ENCODE results near the gene EAF1.
"Not testable (repeated sequence)": the region's sequence is repeated elsewhere in the genome, so short reads cannot be mapped to it uniquely, and the experiment has no call there.

The EAF1 gene

GRCh38 chr3:15455756-15456155 lies 28.4 kb downstream of the EAF1 start:
- Histone ChIP-seq H3K9ac (ENCODE audit: low read depth, low read length) (no peak overlapping the region), H3K36me3 (ENCODE audit: control insufficient read depth, insufficient read depth, low read length) (no peaks in the 10 kb centered on the region), H3K27me3 (ENCODE audit: control insufficient read depth, insufficient read depth, low read length) (no peaks in the 10 kb centered on the region), H3K4me3 (ENCODE audit: low read depth, low read length) (no peak overlapping the region), H3K9me3 (ENCODE audit: control insufficient read depth, insufficient read depth, low read length) (no peaks in the 10 kb centered on the region), H3K4me1 (ENCODE audit: control insufficient read depth, insufficient read depth, low read length) (no peaks in the 10 kb centered on the region)

- H3K36me3 ChIP-seq (ENCODE audit: control insufficient read depth, insufficient read depth, low read length): no peaks in the 10 kb centered on the region
- H3K4me1 ChIP-seq (ENCODE audit: control insufficient read depth, insufficient read depth, low read length): no peaks in the 10 kb centered on the region
- H3K27me3 ChIP-seq (ENCODE audit: control insufficient read depth, insufficient read depth, low read length): no peaks in the 10 kb centered on the region
- H3K4me3 ChIP-seq (ENCODE audit: low read depth, low read length): no peak overlapping the region
- no peaks in the 10 kb centered on the region for H3K9me3 ChIP-seq (ENCODE audit: control insufficient read depth, insufficient read depth, low read length)
- H3K9ac ChIP-seq (ENCODE audit: low read depth, low read length): no peak overlapping the region
Observed at GRCh38 chr3:15456321-15456720, 28.9 kb downstream of the EAF1 start.

GRCh38 chr3:15456915-15457314 lies 29.5 kb downstream of the EAF1 start:
- H3K9me3 ChIP-seq (ENCODE audit: control insufficient read depth, insufficient read depth, low read length); H3K9ac ChIP-seq (ENCODE audit: low read depth, low read length); H3K4me3 ChIP-seq (ENCODE audit: low read depth, low read length); H3K27me3 ChIP-seq (ENCODE audit: control insufficient read depth, insufficient read depth, low read length); H3K36me3 ChIP-seq (ENCODE audit: control insufficient read depth, insufficient read depth, low read length); H3K4me1 ChIP-seq (ENCODE audit: control insufficient read depth, insufficient read depth, low read length): not testable (repeated sequence)

- no peak overlapping the region for H3K4me3 ChIP-seq (ENCODE audit: low read depth, low read length)
- no peaks in the 10 kb centered on the region for H3K27me3 ChIP-seq (ENCODE audit: control insufficient read depth, insufficient read depth, low read length)
- no peaks in the 10 kb centered on the region for H3K4me1 ChIP-seq (ENCODE audit: control insufficient read depth, insufficient read depth, low read length)
- H3K9ac ChIP-seq (ENCODE audit: low read depth, low read length): no peak overlapping the region
- H3K9me3 ChIP-seq (ENCODE audit: control insufficient read depth, insufficient read depth, low read length): no peaks in the 10 kb centered on the region
- H3K36me3 ChIP-seq (ENCODE audit: control insufficient read depth, insufficient read depth, low read length): no peaks in the 10 kb centered on the region
Observed at GRCh38 chr3:15458212-15458780, 30.9 kb downstream of the EAF1 start.

- Histone ChIP-seq H3K4me3 (ENCODE audit: low read depth, low read length) (no peak overlapping the region), H3K36me3 (ENCODE audit: control insufficient read depth, insufficient read depth, low read length) (no peaks in the 10 kb centered on the region), H3K9ac (ENCODE audit: low read depth, low read length) (no peak overlapping the region), H3K9me3 (ENCODE audit: control insufficient read depth, insufficient read depth, low read length) (no peaks in the 10 kb centered on the region), H3K27me3 (ENCODE audit: control insufficient read depth, insufficient read depth, low read length) (no peaks in the 10 kb centered on the region), H3K4me1 (ENCODE audit: control insufficient read depth, insufficient read depth, low read length) (no peaks in the 10 kb centered on the region)
Observed at GRCh38 chr3:15460891-15461531, 33.6 kb downstream of the EAF1 start.

DNA sequence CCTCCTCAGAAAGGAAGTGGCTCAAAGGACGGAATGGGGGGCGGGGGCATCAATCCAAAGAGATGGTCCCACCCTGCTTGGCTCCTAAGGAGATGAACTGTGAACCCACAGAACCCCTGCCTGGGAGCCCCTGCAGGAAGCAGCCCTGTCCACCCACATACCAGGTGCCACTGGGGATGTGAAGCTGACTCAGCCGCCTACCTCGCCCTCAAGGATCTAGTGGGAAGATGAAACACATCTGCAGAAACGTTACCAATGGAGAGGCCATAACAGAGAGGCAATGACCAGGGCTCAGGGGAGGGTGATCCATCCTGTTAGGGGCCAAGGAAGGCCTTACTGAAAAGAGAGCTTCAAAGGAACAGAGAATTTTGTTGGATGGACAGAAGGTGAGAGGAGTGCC lies 35.1 kb downstream of the EAF1 start:
- Histone ChIP-seq H3K4me3 (ENCODE audit: low read depth, low read length) (no peak overlapping the region), H3K27me3 (ENCODE audit: control insufficient read depth, insufficient read depth, low read length) (no peaks in the 10 kb centered on the region), H3K9me3 (ENCODE audit: control insufficient read depth, insufficient read depth, low read length) (no peaks in the 10 kb centered on the region), H3K36me3 (ENCODE audit: control insufficient read depth, insufficient read depth, low read length) (no peaks in the 10 kb centered on the region), H3K9ac (ENCODE audit: low read depth, low read length) (no peak overlapping the region), H3K4me1 (ENCODE audit: control insufficient read depth, insufficient read depth, low read length) (no peaks in the 10 kb centered on the region)

- Histone ChIP-seq H3K4me1 (ENCODE audit: control insufficient read depth, insufficient read depth, low read length) (no peaks in the 10 kb centered on the region), H3K9me3 (ENCODE audit: control insufficient read depth, insufficient read depth, low read length) (no peaks in the 10 kb centered on the region), H3K9ac (ENCODE audit: low read depth, low read length) (no peak overlapping the region), H3K36me3 (ENCODE audit: control insufficient read depth, insufficient read depth, low read length) (no peaks in the 10 kb centered on the region), H3K27me3 (ENCODE audit: control insufficient read depth, insufficient read depth, low read length) (no peaks in the 10 kb centered on the region), H3K4me3 (ENCODE audit: low read depth, low read length) (no peak overlapping the region)
Observed at GRCh38 chr3:15465876-15466585, 38.6 kb downstream of the EAF1 start.

DNA sequence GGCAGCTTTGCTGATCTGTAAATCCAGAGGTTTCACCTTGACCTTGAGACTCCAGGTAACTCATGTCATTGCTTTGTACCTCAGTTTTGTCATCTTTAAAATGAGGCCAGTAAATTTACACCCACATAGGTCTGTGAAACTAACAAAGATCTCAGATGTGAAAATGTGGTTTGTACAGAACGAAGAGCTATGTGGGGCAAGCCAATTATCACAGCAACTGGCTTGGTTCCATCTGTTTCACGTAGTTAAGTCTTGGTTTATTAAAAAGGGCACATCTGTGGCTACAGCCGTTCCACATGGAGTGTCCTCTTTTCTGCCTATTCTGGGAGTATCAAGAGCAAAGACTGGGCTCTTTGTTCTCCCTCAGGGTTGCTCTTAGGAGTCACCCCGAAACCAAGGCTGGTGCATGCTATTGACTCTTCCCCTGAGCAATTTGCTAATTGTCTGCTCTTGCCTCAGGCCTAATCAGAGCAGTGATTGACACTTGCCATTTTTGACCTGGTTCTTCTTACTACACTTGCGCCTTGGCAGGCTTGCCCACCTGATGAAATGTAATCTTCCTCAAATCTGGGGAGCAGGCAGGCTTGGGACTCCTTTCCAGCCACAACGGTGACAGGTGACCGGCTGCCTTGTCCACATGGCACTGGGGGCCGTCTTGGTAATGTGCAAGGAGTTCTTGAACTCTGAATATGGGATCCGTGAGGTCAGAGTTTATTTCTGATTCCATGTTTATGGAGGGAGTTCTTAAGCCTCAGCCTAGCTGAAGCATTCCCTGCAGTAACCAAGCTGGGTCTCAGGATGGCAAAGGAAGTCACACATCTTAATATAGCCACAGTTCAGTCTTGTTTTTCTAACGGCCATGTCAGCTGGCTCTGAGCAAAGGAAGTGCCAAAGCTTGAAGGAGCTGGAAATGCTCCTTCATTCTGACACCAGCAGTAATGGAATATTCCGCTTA lies 40.1 kb downstream of the EAF1 start:
- Histone ChIP-seq H3K36me3 (ENCODE audit: control insufficient read depth, insufficient read depth, low read length) (no peaks in the 10 kb centered on the region), H3K4me1 (ENCODE audit: control insufficient read depth, insufficient read depth, low read length) (no peaks in the 10 kb centered on the region), H3K27me3 (ENCODE audit: control insufficient read depth, insufficient read depth, low read length) (no peaks in the 10 kb centered on the region), H3K4me3 (ENCODE audit: low read depth, low read length) (no peak overlapping the region), H3K9me3 (ENCODE audit: control insufficient read depth, insufficient read depth, low read length) (no peaks in the 10 kb centered on the region), H3K9ac (ENCODE audit: low read depth, low read length) (no peak overlapping the region)

- Histone ChIP-seq H3K4me3 (ENCODE audit: low read depth, low read length) (no peak overlapping the region), H3K4me1 (ENCODE audit: control insufficient read depth, insufficient read depth, low read length) (peaks cover 2% of the 10 kb centered on the region), H3K9ac (ENCODE audit: low read depth, low read length) (no peak overlapping the region), H3K36me3 (ENCODE audit: control insufficient read depth, insufficient read depth, low read length) (no peaks in the 10 kb centered on the region), H3K27me3 (ENCODE audit: control insufficient read depth, insufficient read depth, low read length) (no peaks in the 10 kb centered on the region), H3K9me3 (ENCODE audit: control insufficient read depth, insufficient read depth, low read length) (no peaks in the 10 kb centered on the region)
Observed at GRCh38 chr3:15470261-15470660, 42.9 kb downstream of the EAF1 start.

GRCh38 chr3:15470849-15471248 lies 43.5 kb downstream of the EAF1 start:
- no peaks in the 10 kb centered on the region for H3K27me3 ChIP-seq (ENCODE audit: control insufficient read depth, insufficient read depth, low read length)
- H3K36me3 ChIP-seq (ENCODE audit: control insufficient read depth, insufficient read depth, low read length): no peaks in the 10 kb centered on the region
- H3K4me3 ChIP-seq (ENCODE audit: low read depth, low read length): no peak overlapping the region
- H3K9me3 ChIP-seq (ENCODE audit: control insufficient read depth, insufficient read depth, low read length): no peaks in the 10 kb centered on the region
- H3K9ac ChIP-seq (ENCODE audit: low read depth, low read length): no peak overlapping the region
- peaks cover 2% of the 10 kb centered on the region for H3K4me1 ChIP-seq (ENCODE audit: control insufficient read depth, insufficient read depth, low read length)

- Histone ChIP-seq H3K27me3 (ENCODE audit: control insufficient read depth, insufficient read depth, low read length) (no peaks in the 10 kb centered on the region), H3K36me3 (ENCODE audit: control insufficient read depth, insufficient read depth, low read length) (no peaks in the 10 kb centered on the region), H3K9ac (ENCODE audit: low read depth, low read length) (no peak overlapping the region), H3K9me3 (ENCODE audit: control insufficient read depth, insufficient read depth, low read length) (no peaks in the 10 kb centered on the region), H3K4me1 (ENCODE audit: control insufficient read depth, insufficient read depth, low read length) (peaks cover 2% of the 10 kb centered on the region), H3K4me3 (ENCODE audit: low read depth, low read length) (no peak overlapping the region)
Observed at GRCh38 chr3:15471861-15472260, 44.5 kb downstream of the EAF1 start.

Measured in iPS-15b (cell line).